Stimulated activated CD8-positive, alpha-beta memory T cell treated with anti-CD3 and anti-CD28 coated beads, Interleukin-7, amount 100 ng/mL, for 4 hours (primary cell): ENCODE measurements around the gene ABHD16B.
"Not testable (repeated sequence)": the region's sequence is repeated elsewhere in the genome, so short reads cannot be mapped to it uniquely, and the experiment has no call there.

Source experiments
- DNase-seq, 2 donors: peaks; one replicate each; pipeline ENCODE4 v3.0.0-alpha.2; 2020; ENCODE audit warnings: low read depth in 2 of 2

ABHD16B gene

GRCh38 chr20:63834491-63834880 lies 26.8 kb upstream of the ABHD16B start:
- no peak for DNase-seq

- DNase-seq = no peak
Observed at GRCh38 chr20:63835021-63835858, 26.1 kb upstream of the ABHD16B start.

- DNase-seq = no peak
Observed at GRCh38 chr20:63836458-63837344, 24.6 kb upstream of the ABHD16B start.

- no peak for DNase-seq
Observed at GRCh38 chr20:63837479-63837878, 23.8 kb upstream of the ABHD16B start.

- DNase-seq = no peak
Observed at GRCh38 chr20:63839620-63840019, 21.7 kb upstream of the ABHD16B start.

- DNase-seq = no peak
Observed at GRCh38 chr20:63840405-63840828, 20.9 kb upstream of the ABHD16B start.

- no peak for DNase-seq
Observed at GRCh38 chr20:63842258-63842657, 19.0 kb upstream of the ABHD16B start.

GRCh38 chr20:63843222-63843621 lies 18.1 kb upstream of the ABHD16B start:
- no peak for DNase-seq

GRCh38 chr20:63843778-63844177 lies 17.5 kb upstream of the ABHD16B start:
- DNase-seq = no peak

- DNase-seq = no peak
Observed at GRCh38 chr20:63844511-63844991, 16.7 kb upstream of the ABHD16B start.

GRCh38 chr20:63846128-63846771 lies 15.0 kb upstream of the ABHD16B start:
- DNase-seq = no peak

GRCh38 chr20:63846888-63847236 lies 14.4 kb upstream of the ABHD16B start:
- DNase-seq = no peak

- DNase-seq = no peak
Observed at GRCh38 chr20:63847237-63848002, 13.9 kb upstream of the ABHD16B start.

- no peak for DNase-seq
Observed at GRCh38 chr20:63848003-63848911, 13.0 kb upstream of the ABHD16B start.

- DNase-seq = no peak
Observed at GRCh38 chr20:63850689-63851547, 10.4 kb upstream of the ABHD16B start.

GRCh38 chr20:63851548-63851943 lies 9.8 kb upstream of the ABHD16B start:
- DNase-seq = not testable (repeated sequence)

GRCh38 chr20:63853733-63854068 lies 7.6 kb upstream of the ABHD16B start:
- DNase-seq = not testable (repeated sequence)

GRCh38 chr20:63854069-63854765 lies 7.1 kb upstream of the ABHD16B start:
- DNase-seq = no peak
